CD14-positive monocyte (primary cell): Measurements from ENCODE around the gene SAMHD1. TPM values are rescaled to one million over a fixed set of nuclear protein-coding genes. Genes with fewer than 3 reads are reported as not detected.

Experiments
- DNase-seq, 3 donors: peaks; one replicate each; pipeline ENCODE4 v3.0.0-alpha.2; 2011 to 2022
- H2AFZ ChIP-seq: 2 replicates; pipeline ENCODE4 v1.6.0; 2012; ENCODE audit warnings: mild to moderate bottlenecking, low read depth, low read length, inconsistent platforms; ENCODE audit not compliant: insufficient read depth, poor library complexity, severe bottlenecking
- H3K27ac ChIP-seq, 2 donors: 1 replicate in 1 of 2; 2 replicates in 1 of 2; pipeline ENCODE4 v1.5.1; 2012 to 2013; ENCODE audit warnings: low read length in 2 of 2, control low read depth in 1 of 2, inconsistent platforms in 1 of 2, low read depth in 1 of 2, mild to moderate bottlenecking in 1 of 2
- H3K27me3 ChIP-seq, 2 donors: one replicate each; pipeline versions ENCODE4 v1.6.0 to v1.6.1; 2011 to 2013; ENCODE audit warnings: low read length in 2 of 2; ENCODE audit not compliant: control insufficient read depth in 2 of 2, insufficient read depth in 2 of 2
- H3K36me3 ChIP-seq, 2 donors: replicated peaks in 1 of 2; 1 replicate in 1 of 2; 2 replicates in 1 of 2; pipeline versions ENCODE4 v1.5.1 to v1.6.1; 2012 to 2013; ENCODE audit warnings: low read length in 2 of 2, control low read depth in 1 of 2, inconsistent platforms in 1 of 2, mild to moderate bottlenecking in 1 of 2; ENCODE audit not compliant: insufficient read depth in 2 of 2, control insufficient read depth in 1 of 2
- H3K4me1 ChIP-seq, 2 donors: 1 replicate in 1 of 2; 2 replicates in 1 of 2; pipeline versions ENCODE4 v1.5.1 to v1.6.1; 2012 to 2013; ENCODE audit warnings: low read length in 2 of 2, control low read depth in 1 of 2, inconsistent platforms in 1 of 2, mild to moderate bottlenecking in 1 of 2, moderate library complexity in 1 of 2; ENCODE audit not compliant: insufficient read depth in 2 of 2, control insufficient read depth in 1 of 2
- H3K4me2 ChIP-seq: replicated peaks from 2 replicates; pipeline ENCODE3; 2012; ENCODE audit warnings: low read length, moderate library complexity, mild to moderate bottlenecking; ENCODE audit not compliant: poor library complexity, severe bottlenecking; ENCODE audit errors: extremely low read depth
- H3K4me3 ChIP-seq, 3 experiments: fragments of 200-600 bp in 1 of 3; sonication (generic) in 1 of 3; replicated peaks in 1 of 3; 1 replicate in 2 of 3; 2 replicates in 1 of 3; pipeline ENCODE4 v1.5.1; 2011 to 2013; ENCODE audit warnings: low read length in 3 of 3, mild to moderate bottlenecking in 3 of 3, control low read depth in 2 of 3, low read depth in 2 of 3, inconsistent platforms in 1 of 3, moderate library complexity in 1 of 3
- H3K79me2 ChIP-seq: 2 replicates; pipeline ENCODE4 v1.6.0; 2012; ENCODE audit warnings: mild to moderate bottlenecking, control low read depth, inconsistent platforms, low read length, moderate library complexity; ENCODE audit not compliant: insufficient read depth
- H3K9ac ChIP-seq: 2 replicates; pipeline ENCODE4 v1.6.0; 2017; ENCODE audit warnings: low read length, mild to moderate bottlenecking; ENCODE audit not compliant: insufficient read depth, poor library complexity, severe bottlenecking
- H3K9me3 ChIP-seq, 2 donors: replicated peaks in 1 of 2; 1 replicate in 1 of 2; 2 replicates in 1 of 2; pipeline versions ENCODE4 v1.5.1 to v1.6.1; 2012 to 2013; ENCODE audit warnings: low read length in 2 of 2, control low read depth in 1 of 2; ENCODE audit not compliant: control insufficient read depth in 1 of 2, insufficient read depth in 1 of 2
- H4K20me1 ChIP-seq: 2 replicates; pipeline ENCODE4 v1.6.0; 2012; ENCODE audit warnings: mild to moderate bottlenecking, low read length, control low read depth, moderate library complexity; ENCODE audit not compliant: insufficient read depth
- H3K27ac Mint-ChIP-seq, 7 donors: one replicate each; pipeline ENCODE4 v1.8.0; 2020; ENCODE audit warnings: mild to moderate bottlenecking in 7 of 7, mixed read lengths in 7 of 7, moderate library complexity in 6 of 7, inconsistent platforms in 2 of 7
- H3K27me3 Mint-ChIP-seq, 3 donors: one replicate each; pipeline ENCODE4 v1.8.0; 2021 to 2022; ENCODE audit warnings: low read depth in 3 of 3, mild to moderate bottlenecking in 3 of 3, mixed read lengths in 3 of 3, moderate library complexity in 3 of 3, inconsistent platforms in 1 of 3
- H3K36me3 Mint-ChIP-seq, 2 donors: one replicate each; pipeline ENCODE4 v1.8.0; 2020; ENCODE audit warnings: mixed read lengths in 2 of 2, inconsistent platforms in 1 of 2, mild to moderate bottlenecking in 1 of 2
- H3K4me1 Mint-ChIP-seq: one replicate; pipeline ENCODE4 v1.8.0; 2020; ENCODE audit warnings: mild to moderate bottlenecking, mixed read lengths
- H3K4me3 Mint-ChIP-seq, 2 donors: one replicate each; pipeline ENCODE4 v1.8.0; 2020; ENCODE audit warnings: mild to moderate bottlenecking in 2 of 2, mixed read lengths in 2 of 2, moderate library complexity in 1 of 2
- H3K9me3 Mint-ChIP-seq, 7 donors: one replicate each; pipeline ENCODE4 v1.8.0; 2020 to 2022; ENCODE audit warnings: mixed read lengths in 7 of 7, mild to moderate bottlenecking in 6 of 7, moderate library complexity in 6 of 7, inconsistent platforms in 2 of 7
- WGBS: methylation state at CpG from one replicate; pipeline ENCODE4 v1.1.5; 2013; ENCODE audit warnings: missing lambda C conversion rate; ENCODE audit not compliant: insufficient coverage; 5-methylcytosine and 5-hydroxymethylcytosine counted together
- intact Hi-C, 2 donors: fragments of 100-400 bp; cut with micrococcal nuclease; formaldehyde crosslinking; loops; one replicate each; pipeline versions ENCODE4 v1.15.0 to v1.15.1; 2023
- polyA plus RNA-seq, 3 donors: library from polyadenylated mRNA; depleted of rRNA in 1 of 3; unstranded in 2 of 3; stranded (reverse) in 1 of 3; fragments of 300-500 nt in 2 of 3; fragments of >200 nt in 1 of 3; fragmentation: Illumina TruSeq in 2 of 3; gene quantifications; 1 replicate in 2 of 3; 2 replicates in 1 of 3; pipeline ENCODE4 v1.2.3, GENCODE V29; 2012 to 2021
- TF ChIP-seq, protein P1 (sequence below): fragments of 200-600 bp; IDR thresholded peaks from one replicate; pipeline ENCODE4 v1.8.0; 2022; ENCODE audit warnings: antibody characterized with exemption, mild to moderate bottlenecking

Gene SAMHD1
- polyA plus RNA-seq, 3 donors: 232 to 796 (median 590) TPM

DNA sequence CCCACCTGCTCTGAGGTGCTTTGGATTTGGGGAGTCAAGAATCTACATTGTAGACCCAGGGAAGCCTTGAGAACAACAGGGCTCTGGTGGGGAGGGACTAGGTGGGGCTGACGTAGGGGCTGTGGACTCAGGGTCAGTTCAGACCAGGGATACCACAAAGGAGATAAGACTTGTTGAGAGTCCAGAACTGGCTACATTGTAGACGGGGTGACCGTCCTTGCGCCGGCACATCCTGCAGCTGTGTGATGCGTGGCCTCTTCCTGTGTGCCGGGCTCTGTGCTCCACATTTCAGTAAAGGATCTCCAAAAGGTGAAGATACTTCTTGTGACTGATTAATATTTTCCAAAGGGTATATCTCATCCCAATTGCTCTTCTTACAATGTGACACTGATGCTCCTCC, 85.3 kb downstream of the SAMHD1 start:
- Histone ChIP-seq H3K4me2 (no peak overlapping the region), H3K36me3 (no peaks in the 10 kb centered on the region), H3K27ac (no peak overlapping the region), H3K27me3 (peaks cover 0 to 17% of the 10 kb centered on the region in 2 donors), H3K9ac (no peak overlapping the region), H4K20me1 (peaks cover 13% of the 10 kb centered on the region), H3K4me1 (peaks cover 42 to 54% of the 10 kb centered on the region in 2 donors), H3K9me3 (no peaks in the 10 kb centered on the region), H3K4me3 (no peak overlapping the region), H3K79me2 (peaks cover 12% of the 10 kb centered on the region), H2AFZ (no peak overlapping the region)
- H3K4me3 Mint-ChIP-seq: no peak overlapping the region
- DNase-seq: no peak
- intact Hi-C loops: loop anchor here (10.0 kb wide), 2 partner anchors 91 to 251 kb away; partner anchors contain the start of gene DSN1 (in 1 of the 2)
- H3K36me3 Mint-ChIP-seq: peaks cover 2 to 6% of the 10 kb centered on the region in 2 donors
- 82% methylated on average over 5 of the region's 7 CpGs for WGBS
- TF ChIP-seq, protein P1, sequence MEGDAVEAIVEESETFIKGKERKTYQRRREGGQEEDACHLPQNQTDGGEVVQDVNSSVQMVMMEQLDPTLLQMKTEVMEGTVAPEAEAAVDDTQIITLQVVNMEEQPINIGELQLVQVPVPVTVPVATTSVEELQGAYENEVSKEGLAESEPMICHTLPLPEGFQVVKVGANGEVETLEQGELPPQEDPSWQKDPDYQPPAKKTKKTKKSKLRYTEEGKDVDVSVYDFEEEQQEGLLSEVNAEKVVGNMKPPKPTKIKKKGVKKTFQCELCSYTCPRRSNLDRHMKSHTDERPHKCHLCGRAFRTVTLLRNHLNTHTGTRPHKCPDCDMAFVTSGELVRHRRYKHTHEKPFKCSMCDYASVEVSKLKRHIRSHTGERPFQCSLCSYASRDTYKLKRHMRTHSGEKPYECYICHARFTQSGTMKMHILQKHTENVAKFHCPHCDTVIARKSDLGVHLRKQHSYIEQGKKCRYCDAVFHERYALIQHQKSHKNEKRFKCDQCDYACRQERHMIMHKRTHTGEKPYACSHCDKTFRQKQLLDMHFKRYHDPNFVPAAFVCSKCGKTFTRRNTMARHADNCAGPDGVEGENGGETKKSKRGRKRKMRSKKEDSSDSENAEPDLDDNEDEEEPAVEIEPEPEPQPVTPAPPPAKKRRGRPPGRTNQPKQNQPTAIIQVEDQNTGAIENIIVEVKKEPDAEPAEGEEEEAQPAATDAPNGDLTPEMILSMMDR: no peak
- no peak overlapping the region for H3K27ac Mint-ChIP-seq
- H3K27me3 Mint-ChIP-seq: peaks cover 19 to 30% (median 20%) of the 10 kb centered on the region in 3 donors
- H3K9me3 Mint-ChIP-seq: peaks cover 0 to 2% (median 0%) of the 10 kb centered on the region in 7 donors
- H3K4me1 Mint-ChIP-seq: peaks cover 43% of the 10 kb centered on the region

DNA sequence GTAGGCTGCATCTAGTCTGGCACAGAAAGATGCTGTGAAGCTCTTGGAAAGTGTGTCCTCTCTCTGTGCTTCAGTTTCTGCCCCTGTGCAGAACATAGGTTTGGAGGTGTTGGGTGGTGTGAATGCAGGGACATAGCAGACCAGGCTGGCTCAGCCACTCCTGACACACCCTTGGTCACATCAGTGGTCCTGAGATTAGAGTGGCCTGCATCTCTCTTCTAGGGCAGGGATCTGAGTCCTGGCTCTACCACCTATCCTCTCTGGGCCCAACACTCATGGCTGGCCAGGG, 85.7 kb downstream of the SAMHD1 start:
- Mint-ChIP-seq H3K27ac (no peak overlapping the region), H3K4me1 (peaks cover 46% of the 10 kb centered on the region), H3K9me3 (peaks cover 0 to 2% (median 0%) of the 10 kb centered on the region in 7 donors), H3K36me3 (peaks cover 6% of the 10 kb centered on the region in 2 donors), H3K4me3 (no peak overlapping the region), H3K27me3 (peaks cover 19 to 30% (median 20%) of the 10 kb centered on the region in 3 donors)
- TF ChIP-seq, protein P1: no peak
- H2AFZ ChIP-seq: no peak overlapping the region
- H3K4me2 ChIP-seq: no peak overlapping the region
- peaks cover 0 to 17% of the 10 kb centered on the region in 2 donors for H3K27me3 ChIP-seq
- no peak overlapping the region for H3K27ac ChIP-seq
- intact Hi-C loops: loop anchor here (10.0 kb wide), 2 partner anchors 91 to 251 kb away; partner anchors contain the start of gene DSN1 (in 1 of the 2)
- DNase-seq: no peak
- no peak overlapping the region for H3K9ac ChIP-seq
- peaks cover 17% of the 10 kb centered on the region for H4K20me1 ChIP-seq
- peaks cover 16% of the 10 kb centered on the region for H3K79me2 ChIP-seq
- no peaks in the 10 kb centered on the region for H3K36me3 ChIP-seq
- H3K4me1 ChIP-seq: peaks cover 45 to 58% of the 10 kb centered on the region in 2 donors
- H3K4me3 ChIP-seq: no peak overlapping the region
- H3K9me3 ChIP-seq: no peaks in the 10 kb centered on the region
